Mesendoderm (in vitro differentiated cells): Measurements from ENCODE around the gene GOLGA1.

Source experiments
- DNase-seq: peaks from one replicate; pipeline ENCODE4 v3.0.0; 2013
- H2AK5ac ChIP-seq: 2 replicates; pipeline ENCODE4 v1.6.1; 2013; ENCODE audit warnings: low read length, inconsistent platforms
- H2BK120ac ChIP-seq: 2 replicates; pipeline ENCODE4 v1.6.1; 2013; ENCODE audit warnings: low read depth, mild to moderate bottlenecking, low read length, moderate library complexity, mixed read lengths
- H2BK15ac ChIP-seq: replicated peaks from 2 replicates; pipeline ENCODE4 v1.6.1; 2013; ENCODE audit warnings: low read depth, mild to moderate bottlenecking, moderate library complexity
- H2BK5ac ChIP-seq: 2 replicates; pipeline ENCODE4 v1.6.1; 2013; ENCODE audit warnings: low read length, inconsistent platforms
- H3K18ac ChIP-seq: 2 replicates; pipeline ENCODE4 v1.6.1; 2013; ENCODE audit warnings: mild to moderate bottlenecking, low read length, mixed read lengths
- H3K23ac ChIP-seq: one replicate; pipeline ENCODE4 v1.6.1; 2013; ENCODE audit warnings: low read length
- H3K27ac ChIP-seq: 2 replicates; pipeline ENCODE4 v1.5.1; 2013; ENCODE audit warnings: low read depth, mild to moderate bottlenecking, inconsistent platforms, low read length, moderate library complexity
- H3K27me3 ChIP-seq: 2 replicates; pipeline ENCODE4 v1.6.1; 2013; ENCODE audit warnings: low read length, control low read depth, mild to moderate bottlenecking, inconsistent platforms; ENCODE audit not compliant: insufficient read depth, poor library complexity
- H3K36me3 ChIP-seq: 2 replicates; pipeline ENCODE4 v1.6.1; 2013; ENCODE audit warnings: low read length, inconsistent platforms; ENCODE audit not compliant: control insufficient read depth, insufficient read depth
- H3K4ac ChIP-seq: one replicate; pipeline ENCODE4 v1.6.1; 2013; ENCODE audit warnings: low read depth, mild to moderate bottlenecking, low read length, moderate library complexity
- H3K4me1 ChIP-seq: 2 replicates; pipeline ENCODE4 v1.6.1; 2013; ENCODE audit warnings: low read depth, low read length, inconsistent platforms; ENCODE audit not compliant: control insufficient read depth
- H3K4me2 ChIP-seq: 2 replicates; pipeline ENCODE4 v1.6.1; 2013; ENCODE audit warnings: low read length
- H3K4me3 ChIP-seq: 2 replicates; pipeline ENCODE4 v1.5.1; 2013; ENCODE audit warnings: mild to moderate bottlenecking, low read length
- H3K56ac ChIP-seq: one replicate; pipeline ENCODE4 v1.6.1; 2013; ENCODE audit warnings: low read length
- H3K79me1 ChIP-seq: 2 replicates; pipeline ENCODE4 v1.6.1; 2013; ENCODE audit warnings: low read length, inconsistent platforms
- H3K79me2 ChIP-seq: 2 replicates; pipeline ENCODE4 v1.6.1; 2013; ENCODE audit warnings: mild to moderate bottlenecking, low read length; ENCODE audit not compliant: control insufficient read depth, insufficient read depth
- H3K9ac ChIP-seq: 2 replicates; pipeline ENCODE4 v1.6.1; 2013; ENCODE audit warnings: low read length, inconsistent platforms
- H4K5ac ChIP-seq: one replicate; pipeline ENCODE4 v1.6.1; 2013; ENCODE audit warnings: low read length
- H4K8ac ChIP-seq: one replicate; pipeline ENCODE4 v1.6.1; 2013; ENCODE audit warnings: low read depth, mild to moderate bottlenecking, control low read depth, low read length, moderate library complexity
- WGBS: extraction: QIAGEN DNeasy Blood & Tissue Kit; methylation state at CpG from one replicate; pipeline ENCODE4 v1.1.7; 2013; ENCODE audit warnings: low lambda C conversion rate, missing lambda C conversion rate; ENCODE audit not compliant: insufficient coverage; ENCODE audit errors: extremely low coverage; 5-methylcytosine and 5-hydroxymethylcytosine counted together

GOLGA1 gene

DNA sequence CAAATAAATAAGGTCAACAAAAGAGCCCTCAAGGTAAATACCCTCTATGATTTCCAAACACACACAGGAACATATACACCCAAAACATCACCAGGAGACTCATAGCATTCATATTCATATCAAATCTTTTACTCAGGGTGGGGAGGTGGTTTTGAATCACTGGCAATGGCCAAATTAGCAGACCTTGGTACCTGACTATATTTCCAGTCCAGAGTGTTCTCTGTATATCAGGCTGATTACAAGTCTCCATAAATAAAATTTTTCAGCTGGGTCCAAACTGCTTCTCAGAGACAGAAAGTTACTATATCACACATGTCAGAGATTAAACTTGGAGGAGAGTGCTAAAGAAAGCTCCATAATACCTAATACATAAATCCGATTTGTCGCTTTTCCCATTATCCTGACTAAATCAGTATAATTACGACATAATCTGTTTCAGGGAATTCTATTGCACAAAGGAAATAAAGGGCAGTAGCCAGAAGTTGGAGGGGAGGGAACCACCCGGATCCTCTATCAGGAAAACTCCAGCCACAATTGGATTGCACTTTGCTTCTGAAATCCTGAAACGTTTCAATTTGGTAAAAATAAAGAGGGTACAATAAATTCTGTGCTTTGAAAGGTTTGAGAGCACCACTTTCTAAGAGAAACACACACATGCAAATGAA is 7.0 kb upstream of the GOLGA1 start:
- Histone ChIP-seq H3K36me3 (no peaks in the 10 kb centered on the region), H3K18ac (no peak overlapping the region), H3K4ac (no peak overlapping the region), H3K27me3 (no peaks in the 10 kb centered on the region), H4K8ac (no peak overlapping the region), H3K4me2 (no peak overlapping the region), H3K23ac (no peak overlapping the region), H2BK5ac (no peak overlapping the region), H3K9ac (no peak overlapping the region), H2BK120ac (no peak overlapping the region), H3K79me1 (no peaks in the 10 kb centered on the region), H2AK5ac (no peak overlapping the region), H3K4me3 (no peak overlapping the region), H3K56ac (no peak overlapping the region), H4K5ac (no peak overlapping the region), H3K27ac (no peak overlapping the region), H3K79me2 (no peaks in the 10 kb centered on the region), H3K4me1 (no peaks in the 10 kb centered on the region), H2BK15ac (no peak overlapping the region)
- no peak for DNase-seq
- WGBS: no CpG with 5 or more reads among the region's 5 CpGs

DNA sequence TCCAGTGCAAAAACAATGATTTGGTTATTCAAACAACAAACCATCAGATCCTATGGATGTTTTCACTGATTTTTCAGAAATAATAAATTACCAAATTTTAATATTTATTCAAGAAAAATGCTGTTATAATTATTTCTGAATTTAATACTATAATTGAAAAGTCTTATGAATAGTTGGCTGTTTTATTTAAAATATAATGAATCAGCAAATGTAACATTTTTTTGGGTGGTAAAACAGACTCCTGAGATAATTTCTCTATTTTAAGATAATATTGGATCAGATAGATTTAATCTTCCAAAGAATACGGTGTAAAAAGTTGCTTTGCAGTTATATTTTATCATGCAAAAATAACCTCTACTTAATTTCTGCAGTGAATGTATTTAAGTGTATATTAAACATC is 5.3 kb upstream of the GOLGA1 start:
- Histone ChIP-seq H4K5ac (no peak overlapping the region), H3K27me3 (no peaks in the 10 kb centered on the region), H2AK5ac (no peak overlapping the region), H4K8ac (no peak overlapping the region), H2BK5ac (no peak overlapping the region), H3K23ac (no peak overlapping the region), H3K56ac (no peak overlapping the region), H3K9ac (no peak overlapping the region), H3K4me3 (no peak overlapping the region), H3K4me2 (no peak overlapping the region), H3K4ac (no peak overlapping the region), H3K27ac (no peak overlapping the region), H3K79me1 (no peaks in the 10 kb centered on the region), H3K36me3 (no peaks in the 10 kb centered on the region), H2BK120ac (no peak overlapping the region), H3K79me2 (no peaks in the 10 kb centered on the region), H2BK15ac (no peak overlapping the region), H3K18ac (no peak overlapping the region), H3K4me1 (no peaks in the 10 kb centered on the region)
- no peak for DNase-seq
- WGBS: no CpG with 5 or more reads among the region's 1 CpG

DNA sequence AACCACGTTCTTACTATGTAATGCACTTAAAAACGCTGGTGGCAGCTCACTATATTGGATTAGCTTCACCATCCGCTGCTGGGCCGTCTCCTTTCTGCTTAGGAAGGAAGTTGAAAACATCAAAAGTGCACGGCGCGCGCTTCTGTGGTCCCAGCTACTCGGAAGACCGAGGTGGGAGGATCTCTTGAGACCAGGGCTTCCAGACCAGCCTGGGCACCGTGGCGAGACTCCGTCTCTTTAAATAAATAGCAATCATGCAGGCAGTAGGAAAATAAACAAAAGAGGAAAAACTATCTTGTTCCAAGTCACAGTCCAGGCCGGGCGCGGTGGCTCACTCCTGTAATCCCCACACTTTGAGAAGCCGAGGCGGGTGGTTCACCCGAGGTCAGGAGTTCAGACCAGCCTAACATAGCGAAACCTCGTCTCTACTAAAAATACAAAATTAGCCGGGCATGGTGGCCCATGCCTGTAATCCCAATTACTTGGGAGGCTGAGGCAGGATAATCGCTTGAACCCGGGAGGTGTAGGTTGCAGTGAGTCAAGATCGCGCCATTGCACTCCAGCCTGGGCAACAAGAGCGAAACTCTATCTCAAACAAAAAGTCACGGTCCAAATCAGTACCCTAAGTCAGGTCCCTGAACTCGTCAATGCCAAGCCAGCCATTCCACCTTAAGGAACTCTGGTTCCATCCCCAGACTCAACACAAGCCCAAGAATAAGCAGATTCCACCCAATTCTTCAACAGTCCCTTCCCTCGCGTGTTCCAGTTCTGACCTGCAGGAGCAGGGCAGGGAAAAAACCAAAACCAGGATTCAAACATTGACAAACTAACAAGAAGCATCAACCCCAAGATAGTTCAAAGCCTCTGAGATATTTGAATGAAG is 1.0 kb upstream of the GOLGA1 start:
- Histone ChIP-seq H3K18ac (no peak overlapping the region), H2BK5ac (no peak overlapping the region), H3K27ac (peak overlapping the region; percentile 74), H2BK120ac (no peak overlapping the region), H3K4me3 (peak overlapping the region; percentile 84), H3K4ac (no peak overlapping the region), H3K4me2 (peak overlapping the region; percentile 63), H2BK15ac (no peak overlapping the region), H4K5ac (peak overlapping the region; percentile 52), H2AK5ac (no peak overlapping the region), H3K79me1 (no peaks in the 10 kb centered on the region), H3K9ac (peak overlapping the region; percentile 81), H3K79me2 (no peaks in the 10 kb centered on the region), H3K27me3 (no peaks in the 10 kb centered on the region), H3K4me1 (no peaks in the 10 kb centered on the region), H4K8ac (no peak overlapping the region), H3K56ac (peak overlapping the region; percentile 93), H3K36me3 (no peaks in the 10 kb centered on the region), H3K23ac (no peak overlapping the region)
- WGBS: no CpG with 5 or more reads among the region's 31 CpGs
- peak; percentile 63 for DNase-seq

DNA sequence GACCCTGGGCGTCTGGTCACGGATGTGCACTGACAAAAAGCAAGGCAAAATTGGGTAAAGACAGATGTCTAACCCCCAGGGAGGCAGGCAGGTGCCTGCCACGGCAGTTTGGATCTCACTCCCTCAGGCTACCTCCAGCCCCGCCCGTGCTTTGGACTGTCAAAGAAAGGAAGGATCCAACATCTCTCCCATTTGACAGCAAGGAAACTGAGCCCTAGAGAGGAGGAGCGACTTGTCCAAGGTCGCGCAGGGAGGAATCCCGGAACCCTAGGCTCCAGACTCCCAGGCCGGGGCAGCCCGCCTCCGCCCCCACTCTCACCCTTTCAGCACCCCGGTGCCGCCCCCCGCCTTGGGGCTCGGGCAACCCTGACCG is 376 bp downstream of the GOLGA1 start:
- Histone ChIP-seq H3K36me3 (no peaks in the 10 kb centered on the region), H3K56ac (peak overlapping the region; percentile 96), H3K79me2 (no peaks in the 10 kb centered on the region), H2BK5ac (no peak overlapping the region), H2AK5ac (no peak overlapping the region), H2BK15ac (no peak overlapping the region), H3K4me3 (peak overlapping the region; percentile 84), H3K9ac (peak overlapping the region; percentile 89), H3K4me2 (peak overlapping the region; percentile 94), H3K4ac (no peak overlapping the region), H2BK120ac (no peak overlapping the region), H3K79me1 (no peaks in the 10 kb centered on the region), H3K27ac (peak overlapping the region; percentile 87), H4K8ac (no peak overlapping the region), H3K18ac (peak overlapping the region; percentile 34), H4K5ac (no peak overlapping the region), H3K23ac (no peak overlapping the region), H3K27me3 (no peaks in the 10 kb centered on the region), H3K4me1 (no peaks in the 10 kb centered on the region)
- DNase-seq: no peak
- WGBS: no CpG with 5 or more reads among the region's 17 CpGs

DNA sequence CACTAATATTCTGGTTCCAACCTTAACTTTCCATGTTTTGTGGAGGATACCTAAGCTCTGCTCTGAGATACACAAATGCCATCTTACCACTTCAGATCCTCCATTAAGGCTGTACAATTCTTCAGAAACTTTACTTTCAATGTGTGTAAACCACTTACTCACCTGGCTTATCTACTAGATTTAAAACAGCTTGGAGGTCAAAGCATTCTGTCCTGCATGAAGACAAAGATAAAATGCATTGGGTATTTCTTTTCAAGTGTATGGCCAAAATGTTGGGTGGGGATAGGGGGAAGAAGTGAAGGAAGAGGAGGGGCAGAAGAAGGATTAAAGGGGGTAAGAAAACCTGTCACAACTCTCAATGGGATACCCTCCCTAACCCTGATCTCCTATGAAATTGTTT is 939 bp downstream of the GOLGA1 start:
- peak overlapping the region; percentile 89 for H3K9ac ChIP-seq
- no peak overlapping the region for H4K8ac ChIP-seq
- H3K4me2 ChIP-seq: peak overlapping the region; percentile 94
- H3K36me3 ChIP-seq: no peaks in the 10 kb centered on the region
- H3K23ac ChIP-seq: no peak overlapping the region
- H3K79me2 ChIP-seq: no peaks in the 10 kb centered on the region
- H2AK5ac ChIP-seq: no peak overlapping the region
- H2BK5ac ChIP-seq: no peak overlapping the region
- H3K27ac ChIP-seq: no peak overlapping the region
- no peak overlapping the region for H4K5ac ChIP-seq
- no peaks in the 10 kb centered on the region for H3K27me3 ChIP-seq
- no peaks in the 10 kb centered on the region for H3K79me1 ChIP-seq
- no peaks in the 10 kb centered on the region for H3K4me1 ChIP-seq
- DNase-seq: no peak
- no peak overlapping the region for H3K4me3 ChIP-seq
- peak overlapping the region; percentile 15 for H3K56ac ChIP-seq
- H3K4ac ChIP-seq: no peak overlapping the region
- no peak overlapping the region for H3K18ac ChIP-seq
- H2BK15ac ChIP-seq: no peak overlapping the region
- H2BK120ac ChIP-seq: no peak overlapping the region
